ENCODE results near the gene FGF19.

FGF19 gene

GRCh38 chr11:69658626-69659450, 45.0 kb downstream of the FGF19 start:
- TF ChIP-seq CTCF (IDR thresholded peaks at IDR 0.05; ENCODE audit: low read depth, low read length), result no peak
- H3K4me3 ChIP-seq (ENCODE audit: low read depth, low read length), result no peak overlapping the region

GRCh38 chr11:69657911-69658625, 45.8 kb downstream of the FGF19 start:
- TF ChIP-seq CTCF (IDR thresholded peaks at IDR 0.05; ENCODE audit: low read depth, low read length), result no peak
- H3K4me3 ChIP-seq (ENCODE audit: low read depth, low read length), result no peak overlapping the region

- TF ChIP-seq CTCF (IDR thresholded peaks at IDR 0.05; ENCODE audit: low read depth, low read length), result no peak
- no peak overlapping the region for H3K4me3 ChIP-seq (ENCODE audit: low read depth, low read length)
Observed at GRCh38 chr11:69657456-69657910, 46.3 kb downstream of the FGF19 start.

- no peak for TF ChIP-seq CTCF (IDR thresholded peaks at IDR 0.05; ENCODE audit: low read depth, low read length)
- H3K4me3 ChIP-seq (ENCODE audit: low read depth, low read length), result no peak overlapping the region
Observed at GRCh38 chr11:69656536-69657455, 47.0 kb downstream of the FGF19 start.

GRCh38 chr11:69655479-69656428, 48.1 kb downstream of the FGF19 start:
- no peak for TF ChIP-seq CTCF (IDR thresholded peaks at IDR 0.05; ENCODE audit: low read depth, low read length)
- no peak overlapping the region for H3K4me3 ChIP-seq (ENCODE audit: low read depth, low read length)
